ENCODE measurements around the gene LARP4.
"Not testable (repeated sequence)": the region's sequence is repeated elsewhere in the genome, so short reads cannot be mapped to it uniquely, and the experiment has no call there.

The LARP4 gene

DNA sequence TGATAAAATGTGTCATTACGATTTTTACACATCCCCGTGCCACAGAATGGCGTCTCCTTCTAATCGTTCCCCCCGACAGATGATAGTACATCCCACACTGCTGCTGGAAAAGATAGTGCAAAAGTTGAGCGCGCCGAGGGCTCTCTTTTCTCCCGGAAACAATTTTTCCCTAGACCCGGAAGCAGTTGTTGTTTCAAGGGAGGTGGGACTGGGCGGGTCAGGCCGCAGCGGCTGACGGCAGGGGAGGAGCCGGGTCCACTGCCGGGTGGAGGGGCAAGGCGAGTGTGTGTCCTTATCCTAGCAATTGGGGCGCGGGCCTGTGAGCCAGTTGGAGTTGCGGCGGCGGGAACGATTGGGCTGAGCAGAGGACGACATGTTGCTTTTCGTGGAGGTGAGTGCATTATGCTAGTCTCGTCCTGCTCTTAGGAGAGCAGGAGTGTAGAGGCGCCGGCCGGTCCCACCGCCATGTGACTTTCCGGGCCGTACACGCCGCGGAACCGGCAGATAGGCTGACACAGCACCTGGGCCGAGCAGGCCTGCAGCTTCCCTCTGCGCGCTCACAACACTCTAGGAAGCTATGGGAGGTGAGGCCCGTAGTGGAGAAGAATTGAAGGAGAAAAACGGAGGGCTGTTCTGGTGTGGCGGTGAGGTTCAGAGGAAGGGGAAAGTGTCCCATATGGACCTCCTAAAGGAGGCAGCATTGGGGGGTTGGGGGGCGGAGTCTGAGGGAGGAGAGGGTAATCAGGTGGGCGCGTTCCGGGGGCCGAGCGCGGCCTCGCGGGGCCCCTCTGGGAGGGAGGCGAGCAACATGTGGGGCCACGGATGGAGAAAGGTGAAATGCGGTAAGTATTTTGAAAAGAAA lies at the start of gene LARP4:
Gene LARP4 (plus strand): TSS at position 248 of the 862 bp plus-strand sequence. CDS start 126 bp downstream, at position 374.
- peak; percentile 79 for DNase-seq (ENCODE audit: extremely low spot score, insufficient read length, low read depth)
- FAIRE-seq: peak; percentile 95

DNA sequence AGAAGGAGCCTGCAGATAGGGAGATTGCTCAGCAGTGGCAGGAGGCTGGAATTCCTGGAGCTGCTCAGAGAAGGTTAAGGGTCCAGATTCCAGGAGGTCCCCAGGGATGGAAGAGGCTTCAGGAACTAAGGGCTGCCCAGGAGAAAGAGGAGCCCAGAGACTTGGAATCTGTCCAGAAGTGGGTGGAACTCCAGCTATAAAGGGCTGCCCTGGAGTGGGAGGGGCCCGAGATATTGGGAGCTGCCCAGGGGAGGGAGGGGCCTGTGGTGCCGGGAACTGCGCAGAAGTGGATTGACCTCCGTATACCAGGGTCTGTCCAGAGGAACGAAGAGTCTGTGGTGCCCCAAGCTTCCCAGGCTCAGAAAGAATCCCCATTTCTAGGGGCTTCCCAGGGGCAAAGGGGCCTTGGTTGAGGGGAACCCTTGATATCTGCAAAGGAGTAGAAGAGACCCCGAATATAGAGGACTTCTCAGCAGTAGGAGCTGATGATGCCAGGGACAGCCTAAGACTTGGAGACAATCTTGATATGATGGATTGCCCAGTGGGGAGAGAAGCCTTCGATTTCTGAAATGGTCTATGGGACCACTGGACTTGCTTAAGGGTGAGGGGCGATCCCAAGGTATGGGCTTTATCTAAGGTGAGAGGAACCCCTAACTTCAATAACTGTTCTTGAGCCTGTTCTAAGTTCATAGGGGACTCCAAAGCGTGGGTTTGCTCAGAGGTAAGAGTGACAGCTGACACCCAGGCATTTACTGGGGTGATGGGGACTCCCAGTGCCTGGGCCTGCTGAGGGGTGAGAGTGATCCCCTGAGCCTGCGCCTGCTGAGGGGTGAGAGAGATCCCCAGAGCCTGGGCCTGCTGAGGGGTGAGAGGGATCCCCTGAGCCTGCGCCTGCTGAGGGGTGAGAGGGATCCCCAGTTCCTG lies 49.3 kb upstream of the LARP4 start:
- DNase-seq (ENCODE audit: extremely low spot score, insufficient read length, low read depth) (no peak), FAIRE-seq (no peak)

DNA sequence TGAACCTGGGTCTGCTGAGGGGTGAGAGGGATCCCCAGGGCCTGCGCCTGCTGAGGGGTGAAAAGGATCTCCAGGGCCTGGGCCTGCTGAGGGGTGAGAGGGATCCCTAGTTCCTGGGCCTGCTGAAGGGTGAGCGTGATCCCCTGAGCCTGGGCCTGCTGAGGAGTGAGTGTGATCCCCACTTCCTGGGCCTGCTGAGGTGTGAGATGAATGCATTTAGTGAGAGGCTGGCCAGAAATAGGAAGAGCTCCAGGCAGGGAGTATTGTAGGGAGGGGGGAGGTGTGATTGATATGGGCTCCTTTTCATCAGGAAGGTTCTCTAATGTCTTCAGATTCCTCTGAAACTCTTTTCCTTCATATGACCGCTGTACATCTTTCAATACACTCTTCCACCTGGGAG lies 47.3 kb upstream of the LARP4 start:
- FAIRE-seq (no peak), DNase-seq (ENCODE audit: extremely low spot score, insufficient read length, low read depth) (no peak)

DNA sequence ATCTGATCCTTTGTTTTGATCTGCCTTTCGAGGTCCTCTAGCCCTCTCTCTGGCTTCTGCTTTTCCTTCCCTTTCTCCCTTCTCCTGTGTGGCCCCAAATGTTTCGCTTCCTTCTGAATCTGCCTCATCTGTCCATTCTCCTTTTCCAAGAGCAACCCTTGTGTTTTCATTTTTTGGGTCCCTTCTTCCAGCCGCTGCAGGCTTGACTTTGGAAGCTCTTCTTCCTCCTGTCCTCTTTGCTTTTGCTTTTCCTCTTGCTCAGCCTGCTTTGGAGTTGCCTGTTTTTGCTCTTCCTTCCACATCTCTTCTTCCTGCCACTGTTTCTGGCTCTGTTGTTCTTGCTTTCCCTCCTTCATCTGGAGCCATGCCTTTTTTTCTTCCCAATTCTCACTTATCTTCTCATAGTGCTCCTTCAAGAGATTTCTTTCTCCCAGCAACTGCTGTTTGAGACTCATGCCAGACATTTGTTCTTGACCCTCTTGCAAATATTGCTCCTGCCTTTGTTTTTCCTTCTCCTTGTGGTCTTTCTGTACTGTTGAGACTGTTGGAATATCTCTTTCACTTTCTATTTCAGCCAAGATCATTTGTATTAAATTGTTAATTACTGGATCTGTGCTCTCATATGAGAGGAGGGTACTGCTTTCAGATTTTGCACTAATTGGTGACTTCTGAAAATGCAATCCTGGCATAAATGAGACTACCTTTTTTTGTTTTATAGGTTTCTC lies 46.7 kb upstream of the LARP4 start:
- FAIRE-seq: no peak
- no peak for DNase-seq (ENCODE audit: extremely low spot score, insufficient read length, low read depth)

DNA sequence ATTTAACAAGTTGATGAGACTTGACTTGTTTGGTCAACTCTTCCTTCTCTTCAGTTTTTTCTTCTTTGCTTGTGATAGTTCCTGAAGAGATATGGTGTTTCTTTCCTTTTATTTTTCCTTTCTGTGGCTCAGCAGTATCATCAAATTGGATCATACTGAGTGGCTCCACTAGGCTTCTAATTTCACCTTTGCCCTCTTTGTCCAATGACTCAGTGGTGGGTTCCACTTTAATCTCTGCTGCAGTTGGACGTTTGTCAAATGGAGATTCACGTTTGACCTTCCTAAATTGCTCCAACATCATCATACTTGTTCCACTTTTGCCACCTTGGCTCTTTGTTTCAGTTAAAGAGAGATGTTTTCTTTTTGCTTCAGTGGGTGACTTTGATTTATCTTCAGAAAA lies 45.8 kb upstream of the LARP4 start:
- no peak for FAIRE-seq
- DNase-seq (ENCODE audit: extremely low spot score, insufficient read length, low read depth): no peak

DNA sequence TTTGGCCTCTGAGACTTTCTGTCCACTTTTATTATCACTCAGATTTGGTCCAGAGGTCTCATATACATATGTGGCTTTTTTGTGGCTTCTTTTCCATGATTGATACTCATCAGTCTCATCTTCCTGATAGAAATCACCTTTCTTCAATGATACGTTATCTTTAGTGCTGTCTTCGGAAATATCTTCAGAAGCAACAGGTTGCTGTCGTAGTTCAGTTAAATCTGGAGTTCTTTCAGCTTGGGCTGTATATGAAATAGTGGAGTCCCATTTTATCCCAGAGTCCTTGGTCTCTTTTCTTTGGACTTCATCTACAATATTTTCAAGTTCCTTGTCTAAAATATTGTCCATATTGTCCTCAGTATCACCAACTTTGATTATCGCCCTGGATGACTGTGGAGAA lies 45.3 kb upstream of the LARP4 start:
- FAIRE-seq (no peak), DNase-seq (ENCODE audit: extremely low spot score, insufficient read length, low read depth) (no peak)

DNA sequence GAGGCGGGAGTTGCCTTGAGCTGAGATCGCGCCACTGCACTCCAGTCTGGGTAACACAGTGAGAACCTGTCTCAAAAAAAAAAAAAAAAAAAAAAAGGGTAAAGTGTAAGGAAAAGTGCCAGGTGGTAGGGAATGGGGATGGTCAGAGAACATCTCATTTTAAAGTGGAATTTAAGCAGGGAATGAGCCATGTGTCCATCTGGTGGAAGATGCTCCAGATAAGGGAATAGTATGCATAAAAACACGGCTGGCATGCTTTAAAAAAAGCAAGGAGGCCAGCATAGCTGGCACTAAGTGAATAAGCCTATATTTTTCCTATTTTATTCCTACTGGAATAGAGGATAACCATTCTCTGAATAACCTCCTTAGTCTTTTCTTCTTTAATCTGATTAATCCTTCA lies 38.0 kb upstream of the LARP4 start:
- DNase-seq (ENCODE audit: extremely low spot score, insufficient read length, low read depth) (no peak), FAIRE-seq (no peak)

DNA sequence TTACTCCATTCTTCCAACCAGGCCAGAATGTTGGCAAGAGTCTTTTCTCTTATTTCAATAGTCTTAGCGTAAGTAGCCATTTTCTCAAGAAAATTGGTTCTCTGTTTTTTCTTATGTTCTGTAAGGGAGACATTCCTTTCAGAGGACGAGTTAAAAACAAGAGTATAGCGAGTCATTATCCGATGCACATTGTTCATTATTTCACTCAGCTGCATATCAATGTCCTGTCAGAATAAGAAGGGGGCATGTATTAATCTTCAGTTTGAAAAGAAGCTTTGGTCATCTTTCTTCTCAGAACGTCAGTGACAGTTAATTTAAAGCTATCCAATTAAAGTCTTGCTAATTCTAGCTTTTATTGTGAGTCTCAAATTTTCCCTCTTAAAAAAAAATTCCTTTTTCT lies 37.5 kb upstream of the LARP4 start:
- DNase-seq (ENCODE audit: extremely low spot score, insufficient read length, low read depth): no peak
- no peak for FAIRE-seq

DNA sequence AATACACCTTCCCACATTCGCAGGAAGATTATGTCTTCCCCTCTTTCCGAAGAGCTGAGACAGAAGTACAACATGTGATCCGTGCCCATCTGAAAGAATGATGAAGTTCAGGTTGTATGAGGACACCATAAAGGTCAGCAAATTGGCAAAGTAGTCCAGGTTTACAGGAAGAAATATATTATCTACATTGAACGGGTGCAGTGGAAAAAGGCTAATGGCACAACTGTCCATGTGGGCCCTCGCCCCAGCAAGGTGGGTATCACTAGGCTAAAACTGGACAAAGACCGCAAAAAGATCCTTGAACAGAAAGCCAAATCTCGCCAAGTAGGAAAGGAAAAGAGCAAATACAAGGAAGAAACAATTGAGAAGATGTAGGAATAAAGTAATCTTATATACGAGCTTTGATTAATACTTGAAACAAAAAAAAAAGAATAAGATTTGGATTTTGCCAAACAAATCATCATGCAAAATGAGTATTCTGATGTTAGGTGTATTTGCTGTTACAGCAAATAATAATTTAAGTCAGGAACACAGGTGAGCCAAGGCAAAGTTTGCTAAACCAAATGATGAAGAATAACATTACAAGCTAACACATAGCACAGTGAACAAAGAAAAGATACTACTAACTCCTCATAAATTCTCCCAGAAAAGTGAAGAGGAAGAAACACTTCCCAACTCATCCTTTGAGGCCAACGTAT lies 34.8 kb upstream of the LARP4 start:
- DNase-seq (ENCODE audit: extremely low spot score, insufficient read length, low read depth) (no peak), FAIRE-seq (no peak)

DNA sequence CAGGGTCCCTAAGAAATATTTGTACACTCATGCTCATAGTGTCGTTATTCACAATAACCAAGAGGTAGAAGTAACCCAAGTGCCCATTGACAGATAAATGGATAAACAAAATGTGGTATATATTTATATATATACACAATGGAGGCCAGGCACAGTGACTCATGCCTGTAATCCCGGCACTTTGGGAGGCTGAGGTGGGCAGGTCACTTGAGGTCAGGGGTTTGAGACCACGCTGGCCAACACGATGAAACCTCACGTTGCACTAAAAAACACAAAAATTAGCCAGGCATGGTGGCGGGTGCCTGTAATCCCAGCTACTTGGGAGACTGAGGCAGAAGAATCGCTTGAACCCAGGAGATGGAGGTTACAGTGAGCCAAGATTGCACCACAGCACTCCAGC lies 30.0 kb upstream of the LARP4 start:
- not testable (repeated sequence) for FAIRE-seq; DNase-seq (ENCODE audit: extremely low spot score, insufficient read length, low read depth)

DNA sequence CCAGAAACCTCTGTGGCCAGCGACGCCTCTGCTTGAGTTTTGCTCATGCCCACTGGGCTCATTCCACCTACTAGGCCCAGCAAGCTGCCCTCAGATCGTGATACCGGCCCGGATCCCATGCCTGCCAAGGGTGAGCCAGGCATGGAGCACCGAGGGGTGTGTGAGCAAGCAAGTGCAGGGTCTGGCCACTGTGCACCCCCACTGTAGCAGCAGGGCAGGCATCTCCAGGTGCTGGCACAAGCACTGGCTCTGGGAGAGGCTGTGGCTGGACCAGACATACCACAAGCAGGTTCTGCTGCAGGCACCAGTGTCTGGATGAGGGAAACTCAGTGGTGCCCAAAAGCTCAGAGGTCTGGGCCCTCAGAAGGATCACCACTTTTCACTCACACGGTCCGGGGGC lies 24.9 kb upstream of the LARP4 start:
- FAIRE-seq (no peak), DNase-seq (ENCODE audit: extremely low spot score, insufficient read length, low read depth) (no peak)

DNA sequence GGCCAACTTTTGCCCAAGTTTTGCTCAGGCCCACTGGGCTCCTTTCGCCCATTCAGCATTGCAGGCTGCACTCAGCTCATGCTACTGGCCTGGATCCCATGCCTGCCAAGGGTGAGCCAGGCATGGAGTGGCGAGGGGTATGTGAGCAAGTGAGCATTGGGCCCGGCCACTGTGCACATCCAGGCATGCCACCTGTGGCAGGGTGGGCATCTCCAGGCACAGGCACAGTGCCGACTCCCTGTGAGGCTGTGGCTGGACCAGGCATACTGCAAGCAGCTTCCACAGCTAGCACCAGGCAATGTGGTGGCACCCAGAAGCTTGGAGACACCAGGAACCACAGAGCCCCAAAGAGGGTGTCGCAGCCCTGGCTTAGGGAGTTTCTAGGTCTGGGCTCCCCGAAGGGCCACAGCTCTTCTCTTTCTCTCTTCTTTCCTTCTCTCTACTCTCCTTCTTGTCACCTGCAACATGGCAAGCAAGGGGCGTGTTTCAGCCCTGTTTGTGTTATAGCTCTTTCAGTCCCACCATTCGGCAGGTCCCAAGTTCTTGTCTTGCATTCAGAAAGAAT lies 19.8 kb upstream of the LARP4 start:
- no peak for DNase-seq (ENCODE audit: extremely low spot score, insufficient read length, low read depth)
- no peak for FAIRE-seq

DNA sequence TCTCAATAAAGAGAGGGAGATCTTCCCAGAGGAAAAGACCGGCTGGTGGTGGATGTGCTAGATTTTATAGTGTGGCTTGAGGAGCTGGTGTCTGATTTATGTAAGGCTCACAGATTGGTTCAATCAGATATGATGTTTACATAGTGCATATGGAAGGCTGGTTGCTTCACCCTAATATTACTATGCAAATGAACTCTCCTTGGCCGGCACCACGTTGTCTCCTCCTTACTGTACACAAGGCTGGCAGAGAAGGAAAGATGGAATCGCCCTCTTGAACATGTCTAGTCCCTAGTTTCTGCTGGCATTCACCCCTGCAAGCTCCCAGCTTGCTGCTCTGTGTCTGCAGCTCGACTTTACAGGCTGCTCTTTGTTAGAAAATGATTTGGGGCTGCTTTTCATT lies 13.2 kb upstream of the LARP4 start:
- FAIRE-seq: no peak

DNA sequence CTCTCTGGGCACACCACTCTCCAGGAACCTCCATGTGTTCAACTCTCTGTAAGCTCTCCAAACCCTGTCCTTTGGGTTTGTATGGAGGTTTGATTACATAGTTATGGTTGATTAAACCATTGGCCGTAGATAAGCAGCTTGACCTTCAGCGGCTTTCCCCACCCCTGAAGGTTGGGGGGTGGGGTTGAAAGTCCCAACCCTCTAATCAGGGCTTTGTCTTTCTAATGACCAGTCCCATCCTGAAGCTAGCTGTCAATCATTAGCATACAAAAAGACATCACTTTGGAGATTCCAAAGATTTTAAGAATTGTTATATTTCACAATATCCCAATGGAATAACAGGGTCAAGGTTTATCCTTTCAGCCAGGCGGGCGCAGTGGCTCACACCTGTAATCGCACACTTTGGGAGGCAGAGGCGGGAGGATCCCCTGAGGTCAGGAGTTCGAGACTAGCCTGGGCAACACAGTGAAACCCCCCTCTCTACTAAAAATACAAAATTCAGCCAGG lies 12.7 kb upstream of the LARP4 start:
- FAIRE-seq (no peak), DNase-seq (ENCODE audit: extremely low spot score, insufficient read length, low read depth) (no peak)

More for the DNA sequence above, 13.2 kb upstream of the LARP4 start:
- no peak for DNase-seq (ENCODE audit: extremely low spot score, insufficient read length, low read depth)

DNA sequence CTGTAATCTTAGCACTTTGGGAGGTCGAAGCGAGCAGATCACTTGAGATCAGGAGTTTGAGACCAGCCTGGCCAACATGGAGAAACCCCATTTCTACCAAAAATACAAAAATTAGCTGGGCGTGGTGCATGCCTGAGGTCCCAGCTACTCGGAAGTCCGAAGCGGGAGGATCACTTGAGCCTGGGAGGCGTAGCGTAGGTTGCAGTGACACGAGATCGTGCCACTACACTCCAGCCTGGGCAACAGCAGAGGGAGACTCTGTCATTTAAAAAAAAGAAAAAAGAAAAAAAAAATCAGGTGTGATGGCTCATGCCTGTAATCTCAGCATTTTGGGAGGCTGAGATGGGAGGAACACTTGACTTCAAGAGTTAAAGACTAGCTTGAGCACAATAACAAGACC lies 11.9 kb upstream of the LARP4 start:
- DNase-seq (ENCODE audit: extremely low spot score, insufficient read length, low read depth); FAIRE-seq: not testable (repeated sequence)

DNA sequence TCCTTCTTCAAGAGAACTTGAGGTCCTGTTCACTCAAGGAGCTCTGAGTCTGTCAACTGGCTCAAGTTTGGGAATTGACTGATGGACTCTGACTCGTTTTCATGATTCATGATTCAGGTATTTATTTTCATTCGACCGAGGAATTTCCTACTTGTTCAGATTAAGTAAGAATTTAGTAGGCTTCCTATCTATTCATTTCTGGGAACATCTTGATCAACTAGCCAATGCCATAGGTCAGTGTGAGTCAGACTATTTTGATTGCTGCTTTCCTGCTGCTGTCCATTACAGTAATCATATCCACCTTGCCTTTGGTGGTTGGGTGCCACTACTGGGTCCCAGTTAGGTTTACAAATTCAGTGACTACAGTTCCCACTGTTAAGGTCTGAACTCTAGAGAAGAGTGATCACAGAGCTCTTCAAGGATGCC lies 10.4 kb upstream of the LARP4 start:
- no peak for DNase-seq (ENCODE audit: extremely low spot score, insufficient read length, low read depth)
- FAIRE-seq: no peak

DNA sequence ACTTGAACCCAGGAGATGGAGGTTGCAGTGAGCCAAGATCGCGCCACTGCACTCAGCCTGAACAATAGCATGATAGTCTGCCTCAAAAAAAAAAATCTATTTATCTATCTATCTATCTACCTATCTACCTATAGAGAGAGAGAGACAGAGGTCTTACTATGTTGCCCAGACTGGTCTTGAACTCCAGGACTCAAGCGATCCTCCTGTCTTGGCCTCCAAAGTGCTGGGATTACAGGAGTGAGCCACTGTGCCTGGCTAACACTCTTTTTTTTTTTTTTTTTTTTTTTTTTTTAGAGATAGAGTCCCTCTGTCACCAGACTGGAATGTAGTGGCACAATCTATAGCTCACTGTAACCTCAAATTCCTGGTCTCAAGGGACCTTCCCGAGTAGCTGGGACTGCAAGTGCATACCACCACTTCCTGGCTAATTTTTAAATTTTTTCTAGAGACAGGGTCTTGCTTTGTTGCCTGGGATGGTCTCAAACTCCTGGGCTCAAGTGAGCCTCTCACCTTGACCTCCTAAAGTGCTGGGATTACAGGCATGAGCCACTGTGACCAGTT lies 6.1 kb upstream of the LARP4 start:
- DNase-seq (ENCODE audit: extremely low spot score, insufficient read length, low read depth) (no peak), FAIRE-seq (no peak)

DNA sequence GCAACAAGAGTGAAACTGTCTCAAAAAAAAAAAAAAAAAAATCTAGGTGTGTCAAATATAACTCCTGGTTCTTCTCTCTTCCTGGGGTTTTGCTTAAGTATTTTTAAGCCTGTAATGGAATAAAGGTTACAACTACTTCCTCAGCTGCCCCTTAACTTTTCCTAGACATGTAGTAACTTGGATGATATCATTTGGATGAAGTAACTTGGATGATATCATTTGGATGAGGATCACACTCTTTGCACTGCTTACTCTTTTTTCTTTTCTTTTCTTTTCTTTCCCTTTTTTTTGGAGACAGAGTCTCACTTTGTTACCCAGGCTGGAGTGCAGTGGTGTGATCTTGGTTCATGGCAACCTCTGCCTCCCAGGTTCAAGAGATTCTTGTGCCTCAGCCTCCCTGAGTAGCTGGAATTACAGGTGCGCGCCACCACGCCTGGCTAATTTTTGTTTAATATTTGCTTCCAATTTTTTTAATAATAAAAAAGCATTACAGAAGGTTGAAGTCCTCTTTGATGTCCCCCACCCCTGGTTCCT lies 3.5 kb upstream of the LARP4 start:
- FAIRE-seq: no peak
- no peak for DNase-seq (ENCODE audit: extremely low spot score, insufficient read length, low read depth)

DNA sequence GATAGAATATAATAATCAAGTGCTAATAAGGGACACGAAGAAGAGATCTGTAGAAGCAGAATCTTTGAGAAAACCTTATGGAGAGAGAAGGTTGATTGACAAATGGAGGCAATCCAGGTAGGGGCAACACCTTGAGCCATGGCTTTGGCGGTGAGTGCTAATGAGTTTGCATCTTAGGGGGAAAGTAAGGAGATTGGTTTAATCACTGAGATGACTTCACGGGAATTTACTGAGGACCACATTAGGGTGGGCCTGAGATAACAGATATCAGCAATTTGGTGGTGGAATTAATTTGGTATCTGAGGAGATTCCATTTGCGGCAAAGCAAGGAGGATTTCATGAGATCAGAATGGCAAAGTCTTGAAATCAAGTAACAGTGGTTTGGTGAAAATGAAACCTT lies 1.8 kb upstream of the LARP4 start:
- DNase-seq (ENCODE audit: extremely low spot score, insufficient read length, low read depth) (no peak), FAIRE-seq (no peak)

All from GM18507 (cell line).